ENCODE data around the gene INAVA.

INAVA gene

GRCh38 chr1:200905411-200906052 lies 10.8 kb downstream of the INAVA start:
- no peak overlapping the region for H3K4me3 ChIP-seq (ENCODE audit: low read length)
- H3K27ac ChIP-seq (ENCODE audit: low read length) = no peak overlapping the region
- H3K9me2 ChIP-seq (replicated peaks; ENCODE audit: insufficient read depth, low read length) = no peaks in the 10 kb centered on the region
- no peak overlapping the region for H3K4me2 ChIP-seq (ENCODE audit: low read depth, low read length)
- H4K20me1 ChIP-seq (ENCODE audit: insufficient read depth, low read length) = no peaks in the 10 kb centered on the region
- H2AFZ ChIP-seq (ENCODE audit: low read length) = no peak overlapping the region
- H3K27me3 ChIP-seq (replicated peaks; ENCODE audit: insufficient read depth, low read length) = no peaks in the 10 kb centered on the region
- no peaks in the 10 kb centered on the region for H3F3A ChIP-seq (ENCODE audit: insufficient read depth, low read length)
- H3K9ac ChIP-seq (ENCODE audit: low read length) = no peak overlapping the region
- 0 out of 2 replicates have a peak, but pooled peaks cover 3% of the 10 kb centered on the region for H3K79me2 ChIP-seq (ENCODE audit: low read length)
- peak; percentile 20 for DNase-seq
- H3K36me3 ChIP-seq (replicated peaks; ENCODE audit: insufficient read depth, low read length) = peaks cover 11% of the 10 kb centered on the region; the same call in 1 of the 2 replicates
- no peaks in the 10 kb centered on the region for H3K9me3 ChIP-seq (replicated peaks; ENCODE audit: insufficient read depth, low read length)
- no peaks in the 10 kb centered on the region for H3K4me1 ChIP-seq (ENCODE audit: low read length)
- TF ChIP-seq EZH2 (optimal IDR thresholded peaks at IDR 0.05; ENCODE audit: low read depth, low read length) (no peak), EZH2phosphoT487 (IDR thresholded peaks at IDR 0.05; ENCODE audit: low read length) (no peak), CTCF (IDR thresholded peaks at IDR 0.05; ENCODE audit: low read length) (no peak)

GRCh38 chr1:200906491-200906890 lies 11.8 kb downstream of the INAVA start:
- Histone ChIP-seq H3K79me2 (ENCODE audit: low read length) (no peaks in the 10 kb centered on the region), H3K36me3 (replicated peaks; ENCODE audit: insufficient read depth, low read length) (peaks cover 5% of the 10 kb centered on the region; the same call in 1 of the 2 replicates), H3K9me3 (replicated peaks; ENCODE audit: insufficient read depth, low read length) (no peaks in the 10 kb centered on the region), H4K20me1 (ENCODE audit: insufficient read depth, low read length) (no peaks in the 10 kb centered on the region), H3K4me1 (ENCODE audit: low read length) (no peaks in the 10 kb centered on the region), H3K4me2 (ENCODE audit: low read depth, low read length) (no peak overlapping the region), H3K9me2 (replicated peaks; ENCODE audit: insufficient read depth, low read length) (no peaks in the 10 kb centered on the region), H3K9ac (ENCODE audit: low read length) (no peak overlapping the region), H3K4me3 (ENCODE audit: low read length) (no peak overlapping the region), H3F3A (ENCODE audit: insufficient read depth, low read length) (no peaks in the 10 kb centered on the region), H2AFZ (ENCODE audit: low read length) (no peak overlapping the region), H3K27me3 (replicated peaks; ENCODE audit: insufficient read depth, low read length) (no peaks in the 10 kb centered on the region), H3K27ac (ENCODE audit: low read length) (no peak overlapping the region)
- TF ChIP-seq CTCF (IDR thresholded peaks at IDR 0.05; ENCODE audit: low read length) (no peak), EZH2 (optimal IDR thresholded peaks at IDR 0.05; ENCODE audit: low read depth, low read length) (no peak), EZH2phosphoT487 (IDR thresholded peaks at IDR 0.05; ENCODE audit: low read length) (no peak)
- no peak for DNase-seq

GRCh38 chr1:200907611-200908097 lies 13.0 kb downstream of the INAVA start:
- no peaks in the 10 kb centered on the region; the same call in 1 of the 2 replicates for H3K36me3 ChIP-seq (replicated peaks; ENCODE audit: insufficient read depth, low read length)

More at GRCh38 chr1:200907611-200908097, 13.0 kb downstream of the INAVA start:
- no peak overlapping the region for H3K27ac ChIP-seq (ENCODE audit: low read length)
- no peak for TF ChIP-seq EZH2phosphoT487 (IDR thresholded peaks at IDR 0.05; ENCODE audit: low read length)
- no peak for TF ChIP-seq CTCF (IDR thresholded peaks at IDR 0.05; ENCODE audit: low read length)
- TF ChIP-seq EZH2 (optimal IDR thresholded peaks at IDR 0.05; ENCODE audit: low read depth, low read length) = no peak
- no peaks in the 10 kb centered on the region for H3K27me3 ChIP-seq (replicated peaks; ENCODE audit: insufficient read depth, low read length)
- H3K4me2 ChIP-seq (ENCODE audit: low read depth, low read length) = no peak overlapping the region
- no peaks in the 10 kb centered on the region for H3F3A ChIP-seq (ENCODE audit: insufficient read depth, low read length)
- no peak for DNase-seq
- no peaks in the 10 kb centered on the region for H3K4me1 ChIP-seq (ENCODE audit: low read length)
- H2AFZ ChIP-seq (ENCODE audit: low read length) = no peak overlapping the region
- H4K20me1 ChIP-seq (ENCODE audit: insufficient read depth, low read length) = no peaks in the 10 kb centered on the region
- no peaks in the 10 kb centered on the region for H3K9me2 ChIP-seq (replicated peaks; ENCODE audit: insufficient read depth, low read length)
- H3K4me3 ChIP-seq (ENCODE audit: low read length) = no peak overlapping the region
- no peaks in the 10 kb centered on the region for H3K9me3 ChIP-seq (replicated peaks; ENCODE audit: insufficient read depth, low read length)
- no peak overlapping the region for H3K9ac ChIP-seq (ENCODE audit: low read length)
- H3K79me2 ChIP-seq (ENCODE audit: low read length) = no peaks in the 10 kb centered on the region

Data from MM.1S (cell line).